Measurements from ENCODE around the gene IGHMBP2.
"Not testable (repeated sequence)": the region's sequence is repeated elsewhere in the genome, so short reads cannot be mapped to it uniquely, and the experiment has no call there.

The IGHMBP2 gene

DNA sequence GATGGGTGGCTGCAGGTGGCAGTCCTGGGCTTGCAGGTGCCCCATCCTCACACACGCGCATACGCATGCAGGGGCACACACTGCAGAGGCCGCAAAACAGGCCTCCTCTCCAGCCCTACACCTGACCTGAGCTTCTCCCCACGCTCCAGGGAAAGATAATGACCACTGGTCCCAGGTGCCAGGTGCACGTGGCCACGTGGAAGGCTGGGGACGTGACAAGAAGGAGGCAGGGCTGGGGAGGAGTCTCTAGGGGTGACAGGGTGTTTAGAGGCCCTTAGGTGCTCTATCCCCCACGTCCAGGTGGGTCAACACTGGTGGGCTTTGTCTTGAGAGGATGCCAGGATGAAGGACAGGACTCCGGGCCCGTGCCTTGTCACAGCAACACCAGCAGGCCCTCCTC is 38.5 kb upstream of the IGHMBP2 start:
- H3K9ac ChIP-seq = no peak overlapping the region
- no peak for TF ChIP-seq Cebpa-rat (IDR thresholded peaks at IDR 0.05)
- H4K20me1 ChIP-seq = peaks cover 14% of the 10 kb centered on the region; the same call in 1 of the 2 replicates
- H3K27me3 ChIP-seq = peaks cover 22% of the 10 kb centered on the region
- H3K4me1 ChIP-seq = peaks cover 25% of the 10 kb centered on the region
- peaks cover 26% of the 10 kb centered on the region for H3K9me3 ChIP-seq
- H3K36me3 ChIP-seq = no peaks in the 10 kb centered on the region
- no peak overlapping the region for H3K4me3 ChIP-seq
- H3K27ac ChIP-seq = no peak overlapping the region
- no peak overlapping the region for H3K4me2 ChIP-seq

DNA sequence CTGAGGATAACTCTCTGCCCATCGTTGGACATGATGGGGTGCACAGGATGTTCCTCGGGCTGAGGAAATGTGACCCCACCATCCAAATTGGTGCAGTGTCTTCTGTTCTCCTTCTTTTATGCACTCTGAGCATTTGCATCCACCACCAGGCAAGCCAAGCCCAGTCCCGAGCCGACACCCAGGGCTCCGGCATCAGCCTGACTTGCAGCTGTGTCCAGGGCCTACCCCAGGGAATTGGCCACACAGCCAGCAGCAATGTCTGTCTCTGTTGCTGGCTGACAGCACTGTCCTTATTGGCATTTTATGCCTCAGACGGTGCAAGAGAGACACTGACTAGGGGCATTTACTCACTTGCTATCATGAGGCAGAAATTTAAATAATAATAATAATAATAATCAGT is 36.6 kb upstream of the IGHMBP2 start:
- Histone ChIP-seq H3K4me2 (peak overlapping the region; percentile 62), H3K9ac (no peak overlapping the region), H3K27me3 (peaks cover 29% of the 10 kb centered on the region), H3K36me3 (no peaks in the 10 kb centered on the region), H3K9me3 (peaks cover 21% of the 10 kb centered on the region), H3K4me3 (no peak overlapping the region), H4K20me1 (peaks cover 19% of the 10 kb centered on the region; the same call in 1 of the 2 replicates), H3K4me1 (peaks cover 40% of the 10 kb centered on the region), H3K27ac (no peak overlapping the region)
- no peak for TF ChIP-seq Cebpa-rat (IDR thresholded peaks at IDR 0.05)

DNA sequence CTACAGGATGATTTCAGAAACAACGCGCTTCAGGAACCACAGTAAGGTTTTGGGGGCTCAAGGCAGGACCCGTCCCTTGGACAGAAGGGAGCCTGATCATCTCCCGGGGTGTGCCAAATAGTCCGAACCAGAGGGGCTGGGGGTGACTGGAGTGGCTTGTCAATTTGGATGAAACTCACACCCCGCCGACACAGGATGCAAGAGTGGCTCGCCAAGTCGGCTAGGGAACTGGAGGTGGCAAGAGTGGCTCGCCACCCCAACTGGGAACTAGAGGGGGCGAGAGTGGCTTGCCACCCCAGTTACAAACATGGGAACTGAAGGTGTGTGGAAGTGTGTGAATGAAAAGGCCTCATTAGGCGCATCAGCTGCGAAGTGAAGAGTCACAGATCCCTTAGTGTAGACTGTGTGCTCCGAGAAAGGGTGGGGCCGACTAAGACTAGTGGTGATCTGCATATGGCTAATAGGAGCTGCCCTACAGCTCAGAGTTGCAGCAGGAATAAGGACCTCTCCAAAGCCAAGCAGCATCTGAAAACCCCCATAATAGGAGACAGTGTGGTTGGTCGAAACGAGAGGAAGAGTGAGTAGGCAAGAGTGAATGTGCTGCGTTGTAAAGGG is 35.4 kb upstream of the IGHMBP2 start:
- no peaks in the 10 kb centered on the region for H3K36me3 ChIP-seq
- no peak overlapping the region for H3K4me2 ChIP-seq
- peaks cover 19% of the 10 kb centered on the region; the same call in 1 of the 2 replicates for H4K20me1 ChIP-seq
- H3K4me1 ChIP-seq = peaks cover 53% of the 10 kb centered on the region
- H3K27ac ChIP-seq = no peak overlapping the region
- peaks cover 29% of the 10 kb centered on the region for H3K27me3 ChIP-seq
- no peak overlapping the region for H3K4me3 ChIP-seq
- no peak overlapping the region for H3K9ac ChIP-seq
- TF ChIP-seq Cebpa-rat (IDR thresholded peaks at IDR 0.05) = no peak
- peaks cover 11% of the 10 kb centered on the region for H3K9me3 ChIP-seq

DNA sequence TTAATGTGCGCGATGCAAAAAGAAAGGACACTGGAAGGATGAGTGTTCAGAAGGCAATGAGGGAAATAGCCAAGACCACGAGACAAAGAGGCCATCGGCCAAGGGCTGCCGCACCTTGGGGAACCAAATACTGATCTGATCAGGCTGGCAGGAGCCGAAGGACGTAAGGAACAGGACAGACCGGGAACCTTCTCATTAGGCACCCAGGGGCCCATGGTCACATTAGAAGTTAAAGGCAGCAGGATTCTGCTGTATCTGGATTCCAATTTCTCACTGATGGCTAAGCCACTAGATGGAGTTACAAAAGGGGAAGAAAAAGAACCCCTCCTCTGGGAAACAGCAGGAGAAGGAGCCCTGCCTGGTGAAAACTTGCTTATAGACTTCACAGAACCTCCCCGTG is 33.2 kb upstream of the IGHMBP2 start:
- Histone ChIP-seq H3K4me2 (peak overlapping the region; percentile 79), H3K36me3 (no peaks in the 10 kb centered on the region), H3K9me3 (no peaks in the 10 kb centered on the region), H3K27ac (no peak overlapping the region), H3K4me1 (peaks cover 74% of the 10 kb centered on the region), H3K9ac (no peak overlapping the region), H3K27me3 (peaks cover 29% of the 10 kb centered on the region), H4K20me1 (peaks cover 19% of the 10 kb centered on the region; the same call in 1 of the 2 replicates), H3K4me3 (peak overlapping the region; percentile 35; the same call in 1 of the 2 replicates)
- no peak for TF ChIP-seq Cebpa-rat (IDR thresholded peaks at IDR 0.05)

DNA sequence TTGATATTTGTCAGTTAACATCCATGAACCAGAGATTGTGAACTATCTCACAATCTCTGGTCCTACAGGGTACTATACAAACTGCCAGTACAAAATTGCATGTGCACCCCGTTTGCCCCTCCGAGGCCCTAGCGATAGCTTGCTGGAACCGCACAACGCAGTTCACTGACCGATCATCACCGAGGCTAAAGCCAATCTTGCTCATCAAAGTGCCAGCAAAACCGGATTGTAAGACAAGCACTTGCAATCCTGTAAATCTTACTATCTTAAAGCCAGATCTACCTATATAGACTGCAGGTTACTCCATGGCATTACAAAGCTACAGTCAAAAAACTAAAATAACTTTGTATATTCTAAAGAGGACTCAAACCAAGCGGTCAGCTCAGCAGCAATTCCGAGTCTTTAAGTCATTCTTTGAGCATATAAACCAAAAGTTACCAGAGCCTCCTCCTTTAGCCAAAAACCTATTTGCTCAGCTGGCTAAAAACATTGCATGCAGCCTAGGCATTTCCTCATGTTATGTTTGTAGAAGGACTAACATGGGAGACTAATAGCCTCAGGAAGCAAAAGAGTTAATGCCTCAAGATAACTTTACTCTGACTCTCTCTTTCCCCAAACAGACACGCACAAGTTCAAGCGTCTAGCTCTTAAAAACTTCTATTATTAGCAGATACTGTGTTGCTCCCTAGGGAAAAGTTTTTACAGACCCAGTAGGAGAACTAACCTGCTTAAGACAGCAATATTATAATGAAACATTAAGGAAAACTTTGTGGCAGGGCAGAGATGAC is 31.3 kb upstream of the IGHMBP2 start:
- H3K9ac ChIP-seq = no peak overlapping the region
- H3K4me3 ChIP-seq = no peak overlapping the region
- no peak overlapping the region for H3K27ac ChIP-seq
- H3K36me3 ChIP-seq = 0 out of 2 replicates have a peak, but pooled peaks cover 6% of the 10 kb centered on the region
- peak overlapping the region; percentile 74 for H3K4me2 ChIP-seq
- no peak for TF ChIP-seq Cebpa-rat (IDR thresholded peaks at IDR 0.05)
- peaks cover 80% of the 10 kb centered on the region for H3K4me1 ChIP-seq
- peaks cover 19% of the 10 kb centered on the region; the same call in 1 of the 2 replicates for H4K20me1 ChIP-seq
- peaks cover 5% of the 10 kb centered on the region; the same call in 1 of the 2 replicates for H3K9me3 ChIP-seq
- H3K27me3 ChIP-seq = peaks cover 29% of the 10 kb centered on the region

DNA sequence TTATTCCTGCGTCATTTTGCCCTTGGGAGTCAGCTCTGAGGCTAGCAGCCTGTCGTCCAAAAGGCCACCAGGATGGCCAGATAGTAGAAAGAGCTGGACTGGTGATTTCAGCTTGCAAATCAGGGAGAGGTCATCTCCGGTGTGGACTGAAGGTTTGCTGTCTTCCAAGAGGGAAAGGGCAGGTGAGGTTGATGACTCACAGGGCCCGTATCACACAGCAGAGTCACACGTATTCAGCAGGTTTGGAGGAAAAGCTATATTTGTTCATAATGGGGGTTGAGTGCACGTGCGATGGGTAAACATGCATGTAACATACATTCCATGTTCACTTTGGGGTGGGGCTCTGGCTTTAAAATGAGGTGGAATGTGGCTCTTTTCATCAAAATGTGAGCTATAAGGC is 25.7 kb upstream of the IGHMBP2 start:
- H3K27ac ChIP-seq = no peak overlapping the region
- H3K9ac ChIP-seq = no peak overlapping the region
- peaks cover 20% of the 10 kb centered on the region; the same call in 1 of the 2 replicates for H3K36me3 ChIP-seq
- H3K4me3 ChIP-seq = no peak overlapping the region
- no peak for TF ChIP-seq Cebpa-rat (IDR thresholded peaks at IDR 0.05)
- H3K4me1 ChIP-seq = peaks cover 44% of the 10 kb centered on the region
- H3K4me2 ChIP-seq = no peak overlapping the region
- no peaks in the 10 kb centered on the region for H3K27me3 ChIP-seq
- peaks cover 5% of the 10 kb centered on the region; the same call in 1 of the 2 replicates for H3K9me3 ChIP-seq
- no peaks in the 10 kb centered on the region for H4K20me1 ChIP-seq

DNA sequence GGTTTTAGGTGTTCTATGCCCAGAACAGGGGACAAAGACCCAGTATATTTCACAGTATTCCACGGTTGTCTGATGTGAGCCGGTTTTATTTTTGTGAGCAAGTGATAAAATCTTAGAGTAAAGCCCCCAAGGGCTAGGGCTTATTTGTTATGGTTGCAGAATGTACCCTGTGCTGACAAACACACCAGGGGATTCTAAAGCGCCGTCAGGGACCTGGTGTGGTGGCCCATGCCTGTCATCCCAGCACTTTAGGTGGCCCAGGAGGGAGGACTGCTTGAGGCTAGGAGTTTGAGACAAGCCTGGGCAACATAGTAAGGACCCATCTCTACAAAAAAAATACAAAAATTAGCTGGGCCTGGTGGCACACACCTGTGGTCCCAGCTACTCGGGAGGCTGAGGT is 22.8 kb upstream of the IGHMBP2 start:
- peaks cover 20% of the 10 kb centered on the region; the same call in 1 of the 2 replicates for H3K36me3 ChIP-seq
- H3K27ac ChIP-seq = no peak overlapping the region
- no peak overlapping the region for H3K4me2 ChIP-seq
- H3K4me3 ChIP-seq = no peak overlapping the region
- no peaks in the 10 kb centered on the region for H4K20me1 ChIP-seq
- peaks cover 5% of the 10 kb centered on the region; the same call in 1 of the 2 replicates for H3K9me3 ChIP-seq
- no peak overlapping the region for H3K9ac ChIP-seq
- peaks cover 22% of the 10 kb centered on the region for H3K4me1 ChIP-seq
- H3K27me3 ChIP-seq = no peaks in the 10 kb centered on the region
- TF ChIP-seq Cebpa-rat (IDR thresholded peaks at IDR 0.05) = no peak

DNA sequence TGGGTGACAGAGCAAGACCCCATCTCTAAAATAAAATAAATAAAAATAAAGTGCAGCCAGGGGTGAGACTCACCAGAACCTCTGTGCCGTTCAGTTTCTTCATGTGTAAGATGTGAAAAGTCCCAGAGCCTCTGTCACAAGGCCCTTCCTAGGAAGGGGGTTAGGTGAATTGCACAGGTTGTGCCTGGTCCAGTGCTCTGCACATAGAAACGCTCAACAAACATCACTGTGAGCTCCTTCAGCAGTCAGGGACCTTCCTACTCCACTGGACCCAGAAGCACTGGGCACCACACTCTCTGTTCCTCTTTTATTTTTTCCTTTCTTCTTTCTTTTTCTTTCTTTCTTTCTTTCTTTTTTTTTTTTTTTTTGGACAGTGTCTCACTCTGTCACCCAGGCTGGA is 22.4 kb upstream of the IGHMBP2 start:
- H4K20me1 ChIP-seq = no peaks in the 10 kb centered on the region
- H3K36me3 ChIP-seq = peaks cover 20% of the 10 kb centered on the region; the same call in 1 of the 2 replicates
- peaks cover 2% of the 10 kb centered on the region; the same call in 1 of the 2 replicates for H3K9me3 ChIP-seq
- TF ChIP-seq Cebpa-rat (IDR thresholded peaks at IDR 0.05) = no peak
- no peak overlapping the region for H3K4me2 ChIP-seq
- peaks cover 18% of the 10 kb centered on the region for H3K4me1 ChIP-seq
- no peak overlapping the region for H3K27ac ChIP-seq
- no peaks in the 10 kb centered on the region for H3K27me3 ChIP-seq
- H3K9ac ChIP-seq = no peak overlapping the region
- no peak overlapping the region for H3K4me3 ChIP-seq

DNA sequence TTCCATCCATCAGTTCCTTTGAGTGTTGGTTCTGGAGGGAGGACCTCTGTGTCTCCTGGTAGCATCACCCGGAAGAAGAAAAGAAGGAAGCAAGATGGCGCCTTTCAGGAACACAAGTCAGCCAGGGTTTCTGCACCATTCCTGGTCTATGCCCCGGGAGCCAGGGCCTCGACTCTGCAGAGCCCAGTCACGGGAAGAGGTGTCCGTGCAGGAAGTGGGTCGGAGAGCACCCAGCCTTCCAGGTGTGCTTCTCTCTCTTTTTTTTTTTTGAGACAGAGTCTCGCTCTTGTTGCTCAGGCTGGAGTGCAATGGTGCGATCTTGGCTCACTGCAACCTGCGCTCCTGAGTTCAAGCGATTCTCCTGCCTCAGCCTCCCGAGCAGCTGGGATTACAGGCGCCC is 21.3 kb upstream of the IGHMBP2 start:
- H3K36me3 ChIP-seq = peaks cover 15% of the 10 kb centered on the region; the same call in 1 of the 2 replicates
- no peak overlapping the region for H3K9ac ChIP-seq
- H4K20me1 ChIP-seq = no peaks in the 10 kb centered on the region
- no peak overlapping the region for H3K27ac ChIP-seq
- H3K9me3 ChIP-seq = no peaks in the 10 kb centered on the region
- no peaks in the 10 kb centered on the region for H3K27me3 ChIP-seq
- TF ChIP-seq Cebpa-rat (IDR thresholded peaks at IDR 0.05) = no peak
- H3K4me2 ChIP-seq = no peak overlapping the region
- peaks cover 10% of the 10 kb centered on the region for H3K4me1 ChIP-seq
- H3K4me3 ChIP-seq = no peak overlapping the region

DNA sequence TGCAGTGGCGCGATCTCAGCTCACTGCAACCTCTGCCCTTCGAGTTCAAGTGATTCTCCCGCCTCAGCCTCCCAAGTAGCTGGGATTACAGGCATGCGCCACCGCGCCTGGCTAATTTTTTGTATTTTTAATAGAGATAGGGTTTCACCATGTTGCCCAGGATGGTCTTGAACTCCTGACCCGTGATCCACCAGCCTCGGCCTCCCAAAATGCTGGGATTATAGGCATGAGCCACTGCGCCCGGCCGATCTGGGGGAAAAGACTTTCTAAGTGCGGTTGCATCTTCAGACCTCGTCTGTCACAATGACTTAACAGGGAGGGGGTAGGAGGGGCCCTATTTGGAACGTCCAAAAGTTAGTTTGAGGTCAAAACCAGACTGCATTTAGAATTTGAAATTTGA is 18.9 kb upstream of the IGHMBP2 start:
- H3K27me3 ChIP-seq, H3K9ac ChIP-seq, H4K20me1 ChIP-seq, H3K9me3 ChIP-seq, H3K4me3 ChIP-seq, H3K27ac ChIP-seq, H3K4me2 ChIP-seq: not testable (repeated sequence)
- peaks cover 21% of the 10 kb centered on the region; the same call in 1 of the 2 replicates for H3K36me3 ChIP-seq
- H3K4me1 ChIP-seq = peaks cover 14% of the 10 kb centered on the region
